ENCODE data around the gene PHKB. TPM values are rescaled to one million over a fixed set of nuclear protein-coding genes. Genes with fewer than 3 reads are reported as not detected.

PHKB gene
- total and polyA plus RNA-seq, 2 of the 8 experiments (the other 6 are each of a cell fraction or from before 2014, with no cell fraction given): 18.6 to 38.3 TPM

DNA sequence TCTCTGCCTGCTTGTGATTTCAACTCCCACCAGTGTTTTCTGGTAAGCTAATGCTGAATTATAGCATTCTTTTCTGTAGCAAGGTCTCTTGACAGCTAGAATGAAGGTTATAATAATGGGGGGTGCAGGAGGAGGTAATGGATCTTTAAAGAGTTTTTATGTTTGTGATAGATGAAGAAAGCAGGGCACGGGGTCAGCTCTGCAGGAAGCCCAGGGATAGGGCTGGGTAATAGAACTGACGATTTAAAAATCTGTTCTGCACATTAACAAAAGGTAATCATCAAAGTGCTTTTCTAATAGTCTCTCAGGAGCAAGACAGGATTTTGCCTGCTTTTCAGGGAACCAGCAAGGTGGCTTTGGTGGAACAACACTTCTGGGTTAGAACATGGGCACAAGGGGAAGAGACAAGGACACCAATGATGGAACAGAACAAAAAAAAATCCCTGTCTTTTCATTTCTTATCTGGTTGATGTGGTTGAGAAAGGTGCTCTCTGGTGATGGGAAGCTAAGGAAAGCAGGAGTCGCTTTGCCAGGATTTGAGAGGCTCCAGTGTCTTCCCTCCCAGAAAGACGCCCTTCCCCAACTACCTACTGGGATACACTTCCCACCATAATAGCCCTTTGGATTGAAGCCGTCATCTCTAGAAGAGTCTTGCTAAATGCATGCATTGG, 263.1 kb downstream of the PHKB start:
- H3K79me2 ChIP-seq (ENCODE audit: control insufficient read depth in 1 of 2, insufficient read depth in 2 of 2, low read length in 2 of 2): no peaks in the 10 kb centered on the region
- H3K9me3 ChIP-seq (ENCODE audit: insufficient read depth in 2 of 2, low read depth in 1 of 2, low read length in 1 of 2): no peaks in the 10 kb centered on the region
- no peak overlapping the region for H3K4ac ChIP-seq (replicated peaks; ENCODE audit: insufficient read length, low read depth, low read length)
- no peak overlapping the region for H3K4me2 ChIP-seq (ENCODE audit: insufficient read depth in 1 of 2, low read depth in 2 of 2, low read length in 2 of 2)
- DNase-seq (ENCODE audit: low read depth in 1 of 2, low spot score in 2 of 2): no peak
- H2AFZ ChIP-seq (ENCODE audit: low read length): no peak overlapping the region
- H3K23me2 ChIP-seq (ENCODE audit: low read depth, low read length): no peaks in the 10 kb centered on the region
- H3K14ac ChIP-seq (ENCODE audit: insufficient read length): no peak overlapping the region
- no peak overlapping the region for H3K27ac ChIP-seq (ENCODE audit: low read depth, low read length)
- H3K36me3 ChIP-seq (ENCODE audit: control insufficient read depth in 2 of 4, insufficient read depth in 4 of 4, low read length in 3 of 4): no peaks in the 10 kb centered on the region
- H3K23ac ChIP-seq (ENCODE audit: insufficient read length): no peak overlapping the region
- no peak overlapping the region for H2BK12ac ChIP-seq (ENCODE audit: low read depth, low read length)
- no peak overlapping the region for H3K4me3 ChIP-seq (ENCODE audit: extremely low read depth in 1 of 4, insufficient read depth in 2 of 4, low read depth in 3 of 4, low read length in 4 of 4)
- no peak overlapping the region for H3K18ac ChIP-seq (ENCODE audit: extremely low read depth, low read length)
- H4K8ac ChIP-seq (ENCODE audit: extremely low read depth, insufficient read depth, low read length): no peak overlapping the region
- no peaks in the 10 kb centered on the region for H4K20me1 ChIP-seq (replicated peaks in 1 of 2; ENCODE audit: control insufficient read depth in 1 of 2, insufficient read depth in 2 of 2, low read length in 2 of 2)
- CTCF ChIA-PET (ENCODE audit: partially characterized antibody): no interaction called here
- WGBS, 2 experiments (ENCODE audit: extremely low coverage in 1 of 2, insufficient coverage in 1 of 2, insufficient read length in 1 of 2, insufficient replicate concordance in 2 of 2, low coverage in 1 of 2, low lambda C conversion rate in 2 of 2, missing lambda C conversion rate in 1 of 2): 92% methylated on average over 5 of the region's 5 CpGs; no CpG with 5 or more reads in 1 of the 2 experiments
- no peak overlapping the region for H4K5ac ChIP-seq (ENCODE audit: insufficient read length, low read depth, low read length)
- H4K91ac ChIP-seq (replicated peaks; ENCODE audit: insufficient read length, low read length): no peak overlapping the region
- no peaks in the 10 kb centered on the region for H3K27me3 ChIP-seq (replicated peaks in 1 of 4; ENCODE audit: control insufficient read depth in 3 of 4, extremely low read depth in 1 of 4, insufficient read depth in 3 of 4, low read length in 3 of 4)
- no peak overlapping the region for H2BK20ac ChIP-seq (ENCODE audit: low read length)
- H3K9ac ChIP-seq (replicated peaks in 1 of 4; ENCODE audit: extremely low read depth in 1 of 4, low read depth in 3 of 4, low read length in 3 of 4): no peak overlapping the region
- H2BK15ac ChIP-seq (ENCODE audit: low read length): no peak overlapping the region
- POLR2A ChIA-PET (ENCODE audit: partially characterized antibody): no interaction called here
- H2BK5ac ChIP-seq (ENCODE audit: low read depth, low read length): no peak overlapping the region
- H3K4me1 ChIP-seq (replicated peaks in 1 of 4; ENCODE audit: control insufficient read depth in 3 of 4, insufficient read depth in 4 of 4, low read length in 3 of 4): no peaks in the 10 kb centered on the region
- H2BK120ac ChIP-seq (replicated peaks; ENCODE audit: low read depth, low read length): no peak overlapping the region
- no peaks in the 10 kb centered on the region for H3K79me1 ChIP-seq (ENCODE audit: low read depth, low read length)
- H3K56ac ChIP-seq (replicated peaks; ENCODE audit: insufficient read length, low read depth, low read length): no peak overlapping the region
- no peak overlapping the region for H2AK5ac ChIP-seq (ENCODE audit: low read depth, low read length)
- FAIRE-seq: no peak
- TF ChIP-seq BACH1 (IDR thresholded peaks at IDR 0.05; ENCODE audit: low read length) (no peak), FOSL1 (IDR thresholded peaks at IDR 0.05; ENCODE audit: insufficient read depth, low read depth, low read length) (no peak)

Data from H1 (cell line).